ENCODE results near the gene PEDS1. TPM values are rescaled to one million over a fixed set of nuclear protein-coding genes. Genes with fewer than 3 reads are reported as not detected.

The PEDS1 gene
- total and polyA plus RNA-seq, 10 of the 15 experiments (the other 5 are each of a cell fraction or from before 2014, with no cell fraction given), result 1.7 to 25.6 (median 16.8) TPM

GRCh38 chr20:50121858-50122271 lies 31.7 kb downstream of the PEDS1 start:
- H3K4me3 ChIP-seq, result no peak overlapping the region
- no peaks in the 10 kb centered on the region; the same call in 1 of the 2 replicates for H3K4me1 ChIP-seq (ENCODE audit: control insufficient read depth, insufficient read depth, low read length)
- WGBS (ENCODE audit: insufficient coverage, insufficient replicate concordance, low lambda C conversion rate, missing lambda C conversion rate), result 99% methylated on average over 4 of the region's 4 CpGs
- H2AFZ ChIP-seq (ENCODE audit: control insufficient read depth, low read depth, low read length), result no peak overlapping the region
- H3K27me3 ChIP-seq (replicated peaks in 1 of 2; ENCODE audit: control insufficient read depth in 2 of 2, insufficient read depth in 2 of 2, low read length in 1 of 2), result no peaks in the 10 kb centered on the region
- H3K9ac ChIP-seq (ENCODE audit: control insufficient read depth, insufficient read depth, low read length), result no peak overlapping the region
- SMC1A ChIA-PET (ENCODE audit: uncharacterized antibody, unreplicated experiment), result interaction anchor here (1.0 to 4.7 kb wide), 4 partner anchors 10 to 46 kb away, joined by 4 to 70 read pairs (median 6); no protein-coding TSS in a partner anchor
- H3K4me2 ChIP-seq (ENCODE audit: control insufficient read depth, insufficient read depth), result no peak overlapping the region
- RAD21 ChIA-PET (ENCODE audit: unreplicated experiment), result interaction anchor here (1.1 to 3.2 kb wide), 3 partner anchors 38 to 56 kb away, joined by 4 to 58 read pairs (median 14); no protein-coding TSS in a partner anchor
- intact Hi-C loops (cut with micrococcal nuclease; ENCODE audit: unreplicated experiment), result loop anchor here (1.0 to 2.0 kb wide), 2 partner anchors 47 to 57 kb away; no protein-coding TSS in a partner anchor
- DNase-seq (ENCODE audit: low read depth, low spot score) (no peak), ATAC-seq (peak; percentile 51; the same call in 2 of the 3 replicates), FAIRE-seq (no peak)
- peaks cover 7 to 12% of the 10 kb centered on the region in 2 experiments for H3K36me3 ChIP-seq (ENCODE audit: control insufficient read depth in 2 of 2, insufficient read depth in 2 of 2, low read length in 1 of 2)
- peak; percentile 71 for TF ChIP-seq USF1 (IDR thresholded peaks at IDR 0.05; ENCODE audit: borderline replicate concordance, extremely low read length, insufficient read depth, low read depth, low read length)
- TF ChIP-seq GABPA (IDR thresholded peaks at IDR 0.05; ENCODE audit: low read depth), result no peak
- no peak for TF ChIP-seq CHD4 (IDR thresholded peaks at IDR 0.05)
- TF ChIP-seq NFYB (IDR thresholded peaks at IDR 0.05; ENCODE audit: insufficient read depth, low read depth, low read length), result peak; percentile 75; the same call in 1 of the 2 replicates
- TF ChIP-seq WRNIP1 (IDR thresholded peaks at IDR 0.05; ENCODE audit: borderline replicate concordance, low read depth, low read length), result no peak
- in situ Hi-C loops (cut with MboI), result no loop called here
- CTCF ChIA-PET, result interaction anchor here (0.8 to 9.8 kb wide), 8 partner anchors 12 to 157 kb away, joined by 3 to 219 read pairs (median 6); partner anchors contain the start of gene PEDS1
- no peaks in the 10 kb centered on the region for H4K20me1 ChIP-seq (ENCODE audit: control insufficient read depth, insufficient read depth)
- H3K27ac ChIP-seq (ENCODE audit: control insufficient read depth, insufficient read depth), result no peak overlapping the region
- no peaks in the 10 kb centered on the region for H3K79me2 ChIP-seq (ENCODE audit: control insufficient read depth, insufficient read depth, low read length)
- BruUV-seq (replicated peaks), result no TSS peak
- POLR2A ChIA-PET, result interaction anchor here (1.5 kb wide), 1 partner anchor 28 kb away, joined by 3 read pairs; no protein-coding TSS in a partner anchor
- H3K9me3 ChIP-seq (replicated peaks; ENCODE audit: control insufficient read depth, insufficient read depth, low read length), result no peaks in the 10 kb centered on the region

Measured in GM12878 (cell line).